Bronchus fibroblast of lung (primary cell): ENCODE data around the gene ADGRL1. TPM values are rescaled to one million over a fixed set of nuclear protein-coding genes. Genes with fewer than 3 reads are reported as not detected.

Source experiments
- total RNA-seq: library from RNA; depleted of rRNA; stranded (reverse); fragments of >200 nt; gene quantifications from 2 replicates; pipeline ENCODE4 v1.2.3, GENCODE V29; 2015

Gene ADGRL1
- total RNA-seq, result 0.84 and 0.89 TPM in 2 replicates

DNA sequence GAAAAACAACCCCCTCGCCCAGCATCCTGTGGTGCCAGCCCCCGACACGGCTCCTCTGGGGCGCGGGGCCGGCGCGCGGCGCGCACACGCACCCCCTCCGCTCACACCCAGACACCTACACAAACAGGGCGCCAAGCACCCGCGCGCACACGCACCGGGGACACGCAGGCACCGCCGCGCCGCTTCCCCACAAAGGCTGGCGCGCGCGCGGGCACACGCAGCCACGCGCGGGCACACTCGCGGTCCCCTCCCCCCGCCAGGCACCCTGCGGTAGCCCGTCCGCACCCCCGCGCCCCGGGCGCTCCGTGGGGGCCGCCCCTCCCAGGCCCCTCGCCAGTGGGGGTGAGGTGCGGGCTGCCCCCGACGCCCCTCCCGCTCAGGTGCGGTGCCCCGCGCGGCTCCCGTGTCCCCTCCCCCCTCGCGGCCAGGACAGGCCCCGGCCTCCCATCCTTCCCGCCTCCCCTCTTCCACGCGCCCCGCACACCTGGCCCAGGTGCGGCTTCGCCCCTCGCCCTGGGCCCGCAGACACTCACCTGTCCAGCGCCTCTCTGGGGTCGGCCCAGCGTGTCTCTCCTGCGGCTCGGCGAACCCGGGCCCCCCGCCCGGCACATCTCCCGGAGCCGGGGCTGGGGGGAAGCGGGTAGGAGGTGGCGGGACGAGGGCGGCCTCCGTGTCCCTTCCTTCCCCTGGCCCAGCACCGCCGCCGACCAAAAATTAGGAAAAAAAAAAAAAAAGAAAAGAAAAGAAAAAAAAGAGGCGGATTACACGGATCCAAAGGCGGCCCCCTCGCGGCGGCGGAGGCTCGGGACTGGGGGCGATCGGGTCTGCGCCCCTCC, at the start of gene ADGRL1:
TSS of gene ADGRL1 (minus strand) at position 718 of the 836 bp plus-strand sequence. CDS start 22,567 bp downstream, outside the sequence.

GRCh38 chr19:14136509-14137281, 69.3 kb downstream of the ADGRL1 start, which contains the start of gene ASF1B:
Gene ASF1B (minus strand): TSS chr19:14136589. CDS start chr19:14136456, 133 bp downstream.

GRCh38 chr19:14117668-14118164, 88.3 kb downstream of the ADGRL1 start, which contains the start of gene PRKACA:
Gene PRKACA (minus strand): TSS chr19:14117762. CDS start chr19:14117547, 215 bp downstream.

Other genes with a start within 250 kb of the ADGRL1 start
- 4.5 and 5.0 TPM in 2 replicates for gene RFX1, start 199.8 kb downstream of the ADGRL1 start, total RNA-seq
- gene RLN3, start 178.0 kb downstream of the ADGRL1 start, total RNA-seq, result not detected in 2 replicates
- 2.2 and 3.2 TPM in 2 replicates for gene IL27RA, start 174.4 kb downstream of the ADGRL1 start, total RNA-seq
- gene PALM3, start 144.1 kb downstream of the ADGRL1 start, total RNA-seq, result 0.15 and 0.17 TPM in 2 replicates
- gene MISP3, start 133.4 kb downstream of the ADGRL1 start, total RNA-seq, result 0.30 and 1.2 TPM in 2 replicates
- not detected in 2 replicates for gene C19orf67, start 120.4 kb downstream of the ADGRL1 start, total RNA-seq
- 31.4 and 33.9 TPM in 2 replicates for gene SAMD1, start 115.4 kb downstream of the ADGRL1 start, total RNA-seq
- gene PRKACA, start 88.4 kb downstream of the ADGRL1 start, total RNA-seq, result 54.0 and 57.4 TPM in 2 replicates
- 53.6 and 56.5 TPM in 2 replicates for gene ASF1B, start 69.6 kb downstream of the ADGRL1 start, total RNA-seq
- 54.0 and 61.7 TPM in 2 replicates for gene ADGRE5, start 175.3 kb upstream of the ADGRL1 start, total RNA-seq
- gene DDX39A, start 213.2 kb upstream of the ADGRL1 start, total RNA-seq, result 126 and 139 TPM in 2 replicates
- gene PKN1, start 227.1 kb upstream of the ADGRL1 start, total RNA-seq, result 93.2 and 107 TPM in 2 replicates